NCI-H1694 treated with DMSO at 0.1 percent for 48 hours (cell line): ENCODE measurements around the gene C12orf43.
"Not testable (repeated sequence)": the region's sequence is repeated elsewhere in the genome, so short reads cannot be mapped to it uniquely, and the experiment has no call there.

Source experiments
- DNase-seq: peaks from one replicate; lab custom pipeline; 2025; lab: John Stamatoyannopoulos, UW

Gene C12orf43

GRCh38 chr12:121015825-121016766, at the start of gene C12orf43:
TSS of gene C12orf43 (minus strand) at chr12:121016487. CDS start at chr12:121016474, 13 bp downstream.
- DNase-seq, result peak; percentile 82

- DNase-seq, result no peak
Measured at GRCh38 chr12:121065345-121065744, 49.1 kb upstream of the C12orf43 start.

- DNase-seq, result not testable (repeated sequence)
Measured at GRCh38 chr12:121064586-121064985, 48.3 kb upstream of the C12orf43 start.

GRCh38 chr12:121064116-121064515, 47.8 kb upstream of the C12orf43 start:
- DNase-seq, result no peak

- no peak for DNase-seq
Measured at GRCh38 chr12:121062391-121063045, 46.2 kb upstream of the C12orf43 start.

- peak; percentile 16 for DNase-seq
Measured at GRCh38 chr12:121061831-121062230, 45.5 kb upstream of the C12orf43 start.

- peak; percentile 18 for DNase-seq
Measured at GRCh38 chr12:121060149-121061001, 44.1 kb upstream of the C12orf43 start.

- DNase-seq, result no peak
Measured at GRCh38 chr12:121059031-121059898, 43.0 kb upstream of the C12orf43 start.

GRCh38 chr12:121057794-121058193, 41.5 kb upstream of the C12orf43 start:
- DNase-seq, result no peak

GRCh38 chr12:121053706-121054105, 37.4 kb upstream of the C12orf43 start:
- DNase-seq, result no peak

GRCh38 chr12:121050725-121051124, 34.4 kb upstream of the C12orf43 start:
- no peak for DNase-seq

- DNase-seq, result no peak
Measured at GRCh38 chr12:121048442-121048841, 32.2 kb upstream of the C12orf43 start.

GRCh38 chr12:121047400-121047799, 31.1 kb upstream of the C12orf43 start:
- DNase-seq, result not testable (repeated sequence)

- no peak for DNase-seq
Measured at GRCh38 chr12:121043067-121043466, 26.8 kb upstream of the C12orf43 start.

- DNase-seq, result no peak
Measured at GRCh38 chr12:121038861-121039668, 22.8 kb upstream of the C12orf43 start, which contains the start of gene OASL. TSS of gene OASL (minus strand) at chr12:121039246. CDS start at chr12:121038971, 275 bp downstream.

GRCh38 chr12:121036810-121037326, 20.6 kb upstream of the C12orf43 start:
- DNase-seq, result no peak

- no peak for DNase-seq
Measured at GRCh38 chr12:121034616-121035305, 18.5 kb upstream of the C12orf43 start.

GRCh38 chr12:121033625-121034349, 17.5 kb upstream of the C12orf43 start:
- no peak for DNase-seq
